AG04450 (cell line): ENCODE results near the gene BRI3. TPM values are rescaled to one million over a fixed set of nuclear protein-coding genes. Genes with fewer than 3 reads are reported as not detected.

Experiments used
- CTCF ChIA-PET: fragments of 300-600, 350-600 bp; formaldehyde crosslinking; extraction: SDS; loops from one replicate; lab custom pipeline; 2022; ENCODE audit warnings: antibody characterized with exemption, inconsistent platforms; lab: Charles Lee
- POLR2A ChIA-PET: fragments of 350-600 bp; formaldehyde crosslinking; extraction: SDS; loops from one replicate; lab custom pipeline; 2021; ENCODE audit warnings: antibody characterized with exemption, inconsistent platforms; lab: Yijun Ruan, JAX
- DNase-seq: peaks from one replicate; pipeline ENCODE4 v3.0.0-alpha.2; 2011; ENCODE audit warnings: low read depth, low spot score
- H3K27ac ChIP-seq: one replicate; pipeline ENCODE4 v1.5.1; 2012; ENCODE audit warnings: low read depth, low read length, control low read depth
- H3K27me3 ChIP-seq: one replicate; pipeline ENCODE4 v1.6.0; 2012; ENCODE audit warnings: low read length; ENCODE audit not compliant: control insufficient read depth, insufficient read depth
- H3K4me3 ChIP-seq: 2 replicates; pipeline ENCODE4 v1.5.1; 2011; ENCODE audit warnings: mild to moderate bottlenecking, low read depth, low read length, control low read depth
- H3K9me3 ChIP-seq: 2 replicates; pipeline ENCODE4 v1.5.1; 2012; ENCODE audit warnings: low read length; ENCODE audit not compliant: control insufficient read depth, insufficient read depth
- CTCF ChIP-seq: IDR thresholded peaks from 2 replicates; pipeline ENCODE4 v1.5.1; 2011; ENCODE audit warnings: low read depth, low read length, control low read depth, inconsistent platforms
- polyA plus RNA-seq: library from polyadenylated mRNA; depleted of rRNA; stranded (reverse); fragments of >200 nt; gene quantifications from 2 replicates; pipeline ENCODE4 v1.2.3, GENCODE V29; 2011

The BRI3 gene
- polyA plus RNA-seq, 1 experiment: 91.9 TPM

- no peak for DNase-seq
- Histone ChIP-seq H3K9me3 (no peaks in the 10 kb centered on the region; the same call in 1 of the 2 replicates), H3K27ac (peak overlapping the region; percentile 11), H3K27me3 (no peaks in the 10 kb centered on the region), H3K4me3 (no peak overlapping the region)
- TF ChIP-seq CTCF: no peak
- ChIA-PET CTCF (interaction anchor here (1.0 kb wide), 1 partner anchor 8 kb away, joined by 5 read pairs; no protein-coding TSS in a partner anchor), POLR2A (no interaction called here)
Measured at GRCh38 chr7:98286093-98286539, 4.6 kb downstream of the BRI3 start.

- no peak for TF ChIP-seq CTCF
- DNase-seq: no peak
- Histone ChIP-seq H3K9me3 (no peaks in the 10 kb centered on the region; the same call in 1 of the 2 replicates), H3K27ac (no peak overlapping the region), H3K27me3 (no peaks in the 10 kb centered on the region), H3K4me3 (no peak overlapping the region)
- POLR2A ChIA-PET: no interaction called here
- CTCF ChIA-PET: no interaction called here
Measured at GRCh38 chr7:98286701-98287485, 5.4 kb downstream of the BRI3 start.

GRCh38 chr7:98287486-98287959 lies 6.0 kb downstream of the BRI3 start:
- ChIA-PET POLR2A (no interaction called here), CTCF (no interaction called here)
- no peak overlapping the region for H3K4me3 ChIP-seq
- no peak for TF ChIP-seq CTCF
- no peaks in the 10 kb centered on the region; the same call in 1 of the 2 replicates for H3K9me3 ChIP-seq
- H3K27ac ChIP-seq: no peak overlapping the region
- H3K27me3 ChIP-seq: no peaks in the 10 kb centered on the region
- DNase-seq: no peak

GRCh38 chr7:98288064-98288823 lies 6.8 kb downstream of the BRI3 start:
- no peak overlapping the region for H3K4me3 ChIP-seq
- no peaks in the 10 kb centered on the region; the same call in 1 of the 2 replicates for H3K9me3 ChIP-seq
- DNase-seq: no peak
- TF ChIP-seq CTCF: no peak
- CTCF ChIA-PET: no interaction called here
- POLR2A ChIA-PET: no interaction called here
- no peaks in the 10 kb centered on the region for H3K27me3 ChIP-seq
- no peak overlapping the region for H3K27ac ChIP-seq
